ENCODE measurements around the gene CUX1. TPM values are rescaled to one million over a fixed set of nuclear protein-coding genes. Genes with fewer than 3 reads are reported as not detected.

Gene CUX1
- total RNA-seq, 1 experiment from 2014 or later, result 53.5 TPM

DNA sequence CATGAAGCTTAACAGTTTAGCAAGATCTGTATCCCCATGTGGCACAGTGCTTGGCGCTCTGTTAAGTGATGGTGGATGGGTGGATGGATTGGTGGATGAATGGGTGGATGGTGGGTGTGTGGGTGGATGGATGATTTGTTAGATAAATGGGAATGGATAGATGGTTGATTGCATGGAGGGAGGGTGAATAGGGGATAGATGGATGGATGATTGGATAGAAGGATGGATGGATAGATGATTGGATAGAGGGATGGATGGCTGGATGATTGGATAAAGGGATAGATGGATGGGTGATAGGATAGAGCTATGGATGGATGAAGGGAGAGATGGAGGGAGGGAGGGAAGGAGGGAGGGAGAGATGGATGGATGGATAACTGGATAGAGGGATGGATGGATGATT lies 229.7 kb downstream of the CUX1 start:
- DNase-seq, result no peak
- Histone ChIP-seq H3K79me1 (ENCODE audit: insufficient read depth, low read depth, low read length, poor library complexity, severe bottlenecking) (no peaks in the 10 kb centered on the region), H2BK20ac (ENCODE audit: low read depth, low read length, poor library complexity, severe bottlenecking) (no peak overlapping the region), H3K4me2 (ENCODE audit: insufficient read depth, insufficient read length, low read length) (no peak overlapping the region), H2BK15ac (ENCODE audit: low read depth, low read length) (no peak overlapping the region), H2AK5ac (ENCODE audit: insufficient read length, low read length) (no peak overlapping the region), H2AFZ (ENCODE audit: low read length) (no peak overlapping the region), H3K79me2 (ENCODE audit: insufficient read depth, low read length) (no peaks in the 10 kb centered on the region; the same call in 1 of the 2 replicates), H3K9me3 (ENCODE audit: control insufficient read depth, low read depth, low read length) (no peaks in the 10 kb centered on the region), H3K23me2 (ENCODE audit: insufficient read length, low read depth, low read length, poor library complexity, severe bottlenecking) (no peaks in the 10 kb centered on the region), H3K4me1 (ENCODE audit: insufficient read depth, low read length) (no peaks in the 10 kb centered on the region; the same call in 1 of the 2 replicates), H3K56ac (ENCODE audit: insufficient read length, low read depth, low read length) (no peak overlapping the region), H2BK12ac (ENCODE audit: insufficient read length, low read depth, low read length) (no peak overlapping the region), H2BK120ac (ENCODE audit: low read depth, low read length, poor library complexity, severe bottlenecking) (no peak overlapping the region), H3K27me3 (ENCODE audit: insufficient read depth, low read length) (no peaks in the 10 kb centered on the region), H3K27ac (ENCODE audit: insufficient read length, low read depth, low read length) (no peak overlapping the region), H4K8ac (replicated peaks; ENCODE audit: insufficient read length, low read depth, low read length) (no peak overlapping the region), H3K4ac (ENCODE audit: low read depth, low read length) (no peak overlapping the region), H3K9ac (ENCODE audit: extremely low read depth, insufficient read length, low read length) (peak overlapping the region; percentile 17), H4K91ac (ENCODE audit: insufficient read length, low read depth, low read length) (no peak overlapping the region), H4K5ac (ENCODE audit: insufficient read length, low read depth, low read length) (no peak overlapping the region), H3K18ac (ENCODE audit: insufficient read length, low read depth, low read length) (no peak overlapping the region), H3K23ac (ENCODE audit: insufficient read length, low read depth, low read length) (no peak overlapping the region), H2BK5ac (ENCODE audit: insufficient read length, low read length) (no peak overlapping the region), H4K20me1 (ENCODE audit: control insufficient read depth, insufficient read depth, insufficient read length) (no peaks in the 10 kb centered on the region), H3T11ph (ENCODE audit: low read length) (no peak overlapping the region), H3K14ac (ENCODE audit: insufficient read depth, low read length) (no peak overlapping the region)
- peaks cover 5 to 6% of the 10 kb centered on the region in 2 experiments for H3K4me1 Mint-ChIP-seq
- H3K27ac Mint-ChIP-seq, result no peak overlapping the region
- H3K36me3 Mint-ChIP-seq (ENCODE audit: insufficient read depth in 1 of 3, low read depth in 3 of 3), result peaks cover 5% of the 10 kb centered on the region in 3 experiments; a peak in 6 of 7 replicates
- H3K4me3 Mint-ChIP-seq, result no peak overlapping the region
- H3K9me3 Mint-ChIP-seq, result no peaks in the 10 kb centered on the region; a peak in 1 of 5 replicates
- no peaks in the 10 kb centered on the region; the same call in 1 of the 2 replicates for H3K27me3 Mint-ChIP-seq (ENCODE audit: low read depth)
- WGBS (ENCODE audit: extremely low coverage, insufficient read length, low lambda C conversion rate), result no CpG with 5 or more reads among the region's 1 CpG
- TF ChIP-seq CTCF (conservative IDR thresholded peaks at IDR 0.05), result no peak

All from H9 (cell line).